ENCODE data around the gene SMARCA4. TPM values are rescaled to one million over a fixed set of nuclear protein-coding genes. Genes with fewer than 3 reads are reported as not detected.

SMARCA4 gene
- total and polyA plus RNA-seq, 2 experiments from 2014 or later: 80.7 to 93.4 TPM

GRCh38 chr19:10918359-10918758, 42.5 kb upstream of the SMARCA4 start:
- Histone ChIP-seq H3K4me1 (ENCODE audit: insufficient read depth) (no peaks in the 10 kb centered on the region), H3K79me2 (no peaks in the 10 kb centered on the region), H4K20me1 (ENCODE audit: insufficient read depth, poor library complexity, severe bottlenecking) (no peaks in the 10 kb centered on the region), H3K9me3 (ENCODE audit: low read depth) (no peaks in the 10 kb centered on the region), H2AFZ (no peak overlapping the region), H3K27me3 (no peaks in the 10 kb centered on the region), H3K4me2 (no peak overlapping the region), H3K4me3 (no peak overlapping the region), H3K36me3 (replicated peaks; ENCODE audit: insufficient read depth, low read depth) (no peaks in the 10 kb centered on the region), H3K27ac (no peak overlapping the region), H3K9me2 (replicated peaks; ENCODE audit: insufficient read depth) (no peaks in the 10 kb centered on the region)
- no peak for DNase-seq (ENCODE audit: low spot score)
- 95% methylated on average over 11 of the region's 11 CpGs for WGBS (ENCODE audit: low lambda C conversion rate, missing lambda C conversion rate)
- TF ChIP-seq EZH2phosphoT487 (IDR thresholded peaks at IDR 0.05; ENCODE audit: low read depth, severe bottlenecking, unreplicated experiment) (no peak), EZH2 (IDR thresholded peaks at IDR 0.05; ENCODE audit: borderline replicate concordance) (no peak), CTCF (IDR thresholded peaks at IDR 0.05; ENCODE audit: poor library complexity) (no peak)

- 94% methylated on average over 26 of the region's 26 CpGs for WGBS (ENCODE audit: low lambda C conversion rate, missing lambda C conversion rate)
- no peaks in the 10 kb centered on the region for H3K36me3 ChIP-seq (replicated peaks; ENCODE audit: insufficient read depth, low read depth)
Measured at GRCh38 chr19:10919352-10920287, 41.2 kb upstream of the SMARCA4 start.

GRCh38 chr19:10920288-10920655, 40.6 kb upstream of the SMARCA4 start:
- DNase-seq (ENCODE audit: low spot score): no peak
- Histone ChIP-seq H4K20me1 (ENCODE audit: insufficient read depth, poor library complexity, severe bottlenecking) (no peaks in the 10 kb centered on the region), H3K27ac (no peak overlapping the region), H3K79me2 (no peaks in the 10 kb centered on the region), H3K4me2 (no peak overlapping the region), H3K4me3 (no peak overlapping the region), H2AFZ (no peak overlapping the region), H3K27me3 (no peaks in the 10 kb centered on the region), H3K9me3 (ENCODE audit: low read depth) (no peaks in the 10 kb centered on the region), H3K9me2 (replicated peaks; ENCODE audit: insufficient read depth) (no peaks in the 10 kb centered on the region), H3K36me3 (replicated peaks; ENCODE audit: insufficient read depth, low read depth) (no peaks in the 10 kb centered on the region), H3K4me1 (ENCODE audit: insufficient read depth) (no peaks in the 10 kb centered on the region)
- WGBS (ENCODE audit: low lambda C conversion rate, missing lambda C conversion rate): 94% methylated on average over 10 of the region's 10 CpGs
- TF ChIP-seq EZH2phosphoT487 (IDR thresholded peaks at IDR 0.05; ENCODE audit: low read depth, severe bottlenecking, unreplicated experiment) (no peak), CTCF (IDR thresholded peaks at IDR 0.05; ENCODE audit: poor library complexity) (no peak), EZH2 (IDR thresholded peaks at IDR 0.05; ENCODE audit: borderline replicate concordance) (no peak)

More at GRCh38 chr19:10919352-10920287, 41.2 kb upstream of the SMARCA4 start:
- no peaks in the 10 kb centered on the region for H3K9me2 ChIP-seq (replicated peaks; ENCODE audit: insufficient read depth)
- H3K9me3 ChIP-seq (ENCODE audit: low read depth): no peaks in the 10 kb centered on the region
- TF ChIP-seq EZH2phosphoT487 (IDR thresholded peaks at IDR 0.05; ENCODE audit: low read depth, severe bottlenecking, unreplicated experiment): no peak
- TF ChIP-seq EZH2 (IDR thresholded peaks at IDR 0.05; ENCODE audit: borderline replicate concordance): no peak
- TF ChIP-seq CTCF (IDR thresholded peaks at IDR 0.05; ENCODE audit: poor library complexity): no peak
- H3K4me2 ChIP-seq: no peak overlapping the region
- no peaks in the 10 kb centered on the region for H4K20me1 ChIP-seq (ENCODE audit: insufficient read depth, poor library complexity, severe bottlenecking)
- no peak overlapping the region for H2AFZ ChIP-seq
- H3K4me3 ChIP-seq: no peak overlapping the region
- no peaks in the 10 kb centered on the region for H3K27me3 ChIP-seq
- DNase-seq (ENCODE audit: low spot score): no peak
- no peak overlapping the region for H3K27ac ChIP-seq
- no peaks in the 10 kb centered on the region for H3K79me2 ChIP-seq
- no peaks in the 10 kb centered on the region for H3K4me1 ChIP-seq (ENCODE audit: insufficient read depth)

All from hepatocyte (in vitro differentiated cells).